Epithelial cell of proximal tubule (primary cell): ENCODE measurements around the gene FAM171A1. TPM values are rescaled to one million over a fixed set of nuclear protein-coding genes. Genes with fewer than 3 reads are reported as not detected.
"Not testable (repeated sequence)": the region's sequence is repeated elsewhere in the genome, so short reads cannot be mapped to it uniquely, and the experiment has no call there.

ENCODE experiments used
- DNase-seq: peaks from one replicate; pipeline ENCODE4 v3.0.0-alpha.2; 2011; ENCODE audit warnings: low read depth
- H3K4me3 ChIP-seq: 2 replicates; pipeline ENCODE4 v1.5.1; 2011; ENCODE audit warnings: low read depth, mild to moderate bottlenecking, low read length
- CTCF ChIP-seq: conservative IDR thresholded peaks from 2 replicates; pipeline ENCODE4 v1.5.1; 2012; ENCODE audit warnings: low read depth, mild to moderate bottlenecking, low read length
- total RNA-seq: library from RNA; depleted of rRNA; stranded (reverse); fragments of >200 nt; gene quantifications from 2 replicates; pipeline ENCODE4 v1.2.3, GENCODE V29; 2015

The FAM171A1 gene
- total RNA-seq, 1 donor from 2014 or later: 20.2 TPM

DNA sequence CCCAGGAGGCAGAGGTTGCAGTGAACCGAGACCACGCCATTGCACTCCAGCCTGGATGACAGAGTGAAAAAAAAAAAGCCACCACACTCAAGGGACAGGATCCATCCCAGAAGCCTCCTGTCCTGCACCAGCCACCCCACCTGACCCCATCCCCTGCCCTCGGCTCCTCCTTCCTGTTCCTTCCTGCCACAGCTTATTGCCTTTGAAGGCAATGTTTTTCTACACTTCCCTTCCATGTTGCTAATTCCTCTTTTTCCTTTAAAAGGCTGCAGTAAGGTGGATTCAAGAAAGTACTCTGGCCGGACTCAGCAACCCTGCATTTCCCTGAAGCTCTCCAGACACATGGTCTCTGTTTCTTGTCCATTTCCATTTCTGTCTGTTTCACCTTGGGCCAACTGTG is 80.9 kb downstream of the FAM171A1 start:
- no peak for DNase-seq
- TF ChIP-seq CTCF: no peak
- H3K4me3 ChIP-seq: no peak overlapping the region

DNA sequence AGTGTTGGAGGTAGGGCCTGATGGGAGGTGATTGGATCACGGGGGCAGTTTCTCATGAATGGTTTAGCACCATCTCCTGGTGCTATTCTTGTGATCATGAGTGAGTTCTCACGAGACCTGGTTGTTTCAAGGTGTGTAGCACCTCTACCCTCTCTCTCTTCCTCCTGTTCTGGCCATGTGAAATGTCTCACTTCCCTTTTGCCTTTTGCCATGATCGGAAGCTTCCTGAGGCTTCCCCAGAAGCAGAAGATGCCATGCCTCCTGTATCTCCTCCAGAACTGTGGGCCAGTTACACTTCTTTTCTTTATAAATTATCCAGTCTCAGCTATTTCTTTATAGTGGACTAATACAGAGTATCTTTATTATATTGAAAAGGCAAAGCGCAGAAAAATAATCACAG is 90.1 kb downstream of the FAM171A1 start:
- no peak overlapping the region for H3K4me3 ChIP-seq
- DNase-seq: no peak
- TF ChIP-seq CTCF: no peak

GRCh38 chr10:15280462-15280861 is 90.6 kb downstream of the FAM171A1 start:
- no peak for TF ChIP-seq CTCF
- no peak for DNase-seq
- H3K4me3 ChIP-seq: no peak overlapping the region

- TF ChIP-seq CTCF: no peak
- H3K4me3 ChIP-seq: no peak overlapping the region
- no peak for DNase-seq
Measured at GRCh38 chr10:15279236-15279635, 91.9 kb downstream of the FAM171A1 start.

GRCh38 chr10:15278786-15279185 is 92.3 kb downstream of the FAM171A1 start:
- H3K4me3 ChIP-seq: no peak overlapping the region
- no peak for TF ChIP-seq CTCF
- no peak for DNase-seq

DNA sequence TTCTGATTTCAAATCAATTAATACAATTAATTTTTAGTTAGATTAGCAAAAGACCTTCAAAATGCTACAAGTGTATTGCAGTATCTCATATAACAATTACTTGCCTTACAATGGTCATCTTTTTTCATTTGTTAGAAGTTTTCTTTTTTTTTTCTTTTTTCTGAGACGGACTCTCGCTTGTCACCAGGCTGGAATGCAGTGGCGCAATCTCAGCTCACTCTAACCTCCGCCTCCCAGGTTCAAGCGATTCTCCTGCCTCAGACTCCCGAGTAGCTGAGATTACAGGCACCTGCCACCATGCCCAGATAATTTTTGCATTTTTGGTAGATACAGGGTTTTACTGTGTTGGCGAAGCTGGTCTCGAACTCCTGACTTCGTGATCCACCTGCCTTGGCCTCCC is 95.0 kb downstream of the FAM171A1 start:
- H3K4me3 ChIP-seq, DNase-seq: not testable (repeated sequence)

DNA sequence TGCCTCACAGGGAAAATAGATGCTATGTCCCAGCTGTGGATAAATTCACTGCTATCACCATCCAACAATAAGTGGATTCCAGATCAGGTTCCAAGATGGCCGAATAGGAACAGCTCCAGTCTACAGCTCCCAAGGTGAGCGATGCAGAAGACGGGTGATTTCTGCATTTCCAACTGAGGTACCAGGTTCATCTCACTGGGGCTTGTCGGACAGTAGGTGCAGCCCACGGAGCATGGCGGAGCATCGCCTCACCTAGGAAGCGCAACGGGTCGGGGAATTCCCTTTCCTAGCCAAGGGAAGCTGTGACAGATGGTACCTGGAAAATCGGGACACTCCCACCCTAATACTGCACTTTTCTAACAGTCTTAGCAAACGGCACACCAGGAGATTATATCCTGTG is 101.3 kb downstream of the FAM171A1 start:
- not testable (repeated sequence) for DNase-seq, H3K4me3 ChIP-seq

- H3K4me3 ChIP-seq: no peak overlapping the region
- peak; percentile 28 for TF ChIP-seq CTCF
- DNase-seq: no peak
Measured at GRCh38 chr10:15267496-15267895, 103.6 kb downstream of the FAM171A1 start.
